SU-DHL-6 (cell line): ENCODE data around the gene ACSM6.

Experiments used
- H2AFZ ChIP-seq: fragments of 200-600 bp; sonication (generic); 2 replicates; pipeline ENCODE4 v1.6.1; 2014; ENCODE audit warnings: low read depth, mild to moderate bottlenecking, moderate library complexity, mixed read lengths, antibody characterized with exemption, low read length; ENCODE audit not compliant: severe bottlenecking
- H3F3A ChIP-seq: fragments of 200-600 bp; shearing (Covaris generic); 2 replicates; pipeline ENCODE4 v1.6.0; 2016; ENCODE audit warnings: antibody characterized with exemption, mild to moderate bottlenecking; ENCODE audit not compliant: insufficient read depth
- H3K27ac ChIP-seq: fragments of 200-600 bp; sonication (generic); 2 replicates; pipeline ENCODE4 v1.5.1; 2016; ENCODE audit warnings: low read depth, mild to moderate bottlenecking, low read length, moderate library complexity, mixed read lengths
- H3K27me3 ChIP-seq: fragments of 200-600 bp; sonication (generic), shearing (Covaris generic); 2 replicates; pipeline ENCODE4 v1.6.0; 2014; ENCODE audit warnings: mild to moderate bottlenecking, low read length
- H3K36me3 ChIP-seq: fragments of 200-600 bp; sonication (generic); 2 replicates; pipeline ENCODE4 v1.6.1; 2014; ENCODE audit warnings: mild to moderate bottlenecking, low read length, mixed read lengths
- H3K4me2 ChIP-seq: fragments of 300-600, 200-600 bp; shearing (Covaris generic), sonication (generic); 2 replicates; pipeline ENCODE4 v1.6.0; 2014; ENCODE audit warnings: low read length, low read depth, mild to moderate bottlenecking; ENCODE audit not compliant: poor library complexity, severe bottlenecking
- H3K4me3 ChIP-seq: fragments of 200-600 bp; sonication (generic); 2 replicates; pipeline ENCODE4 v1.5.1; 2014; ENCODE audit warnings: antibody characterized with exemption, low read length, mild to moderate bottlenecking, mixed read lengths; ENCODE audit not compliant: insufficient read depth, poor library complexity, severe bottlenecking
- H3K79me2 ChIP-seq: fragments of 200-600 bp; sonication (generic); 2 replicates; pipeline ENCODE4 v1.6.1; 2014; ENCODE audit warnings: mild to moderate bottlenecking, low read length, moderate library complexity; ENCODE audit not compliant: insufficient read depth
- H3K9ac ChIP-seq: fragments of 200-600 bp; sonication (generic); 2 replicates; pipeline ENCODE4 v1.7.0; 2014; ENCODE audit warnings: mild to moderate bottlenecking, low read length
- H3K9me2 ChIP-seq: fragments of 200-600 bp; sonication (generic); replicated peaks from 2 replicates; pipeline ENCODE4 v1.6.1; 2014; ENCODE audit warnings: low read length; ENCODE audit not compliant: insufficient read depth
- H3K9me3 ChIP-seq: fragments of 200-600 bp; sonication (generic); 2 replicates; pipeline ENCODE4 v1.6.1; 2014; ENCODE audit warnings: low read length, mixed read lengths; ENCODE audit not compliant: insufficient read depth
- H4K20me1 ChIP-seq: fragments of 200-600 bp; sonication (generic); 2 replicates; pipeline ENCODE4 v1.6.1; 2014; ENCODE audit warnings: low read depth, mild to moderate bottlenecking, antibody characterized with exemption, low read length, moderate library complexity, mixed read lengths
- EZH2phosphoT487 ChIP-seq: fragments of 200-600 bp; sonication (generic), shearing (Covaris generic); conservative IDR thresholded peaks from 2 replicates; pipeline ENCODE4 v1.6.1; 2018; ENCODE audit warnings: mild to moderate bottlenecking, antibody characterized with exemption, low read length, moderate library complexity, mixed read lengths
- TF ChIP-seq, protein P1 (sequence below): fragments of 200-600 bp; sonication (generic); IDR thresholded peaks from one replicate; pipeline ENCODE4 v1.5.1; 2017; ENCODE audit warnings: antibody characterized with exemption, mild to moderate bottlenecking, low read length, moderate library complexity; ENCODE audit not compliant: insufficient read depth, poor library complexity, severe bottlenecking

Gene ACSM6

DNA sequence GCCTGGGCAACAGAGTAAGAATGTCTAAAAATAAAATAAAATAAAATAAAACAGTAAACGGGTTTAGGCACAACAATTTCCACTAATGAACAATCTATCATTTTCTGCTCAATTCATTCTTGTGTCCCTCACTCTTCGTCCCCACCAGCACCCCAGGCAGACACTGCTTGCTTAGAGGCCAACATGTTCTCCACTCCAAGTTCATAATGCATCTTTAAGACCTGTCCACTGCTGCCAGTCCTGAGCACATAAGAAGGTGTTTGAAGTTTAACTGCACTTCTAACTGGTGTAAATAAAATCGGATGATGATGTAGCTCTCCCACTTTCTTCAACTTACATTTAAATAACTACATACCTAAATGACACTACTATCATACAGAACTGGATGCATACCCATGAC lies 83.6 kb downstream of the ACSM6 start:
- H3F3A ChIP-seq: no peaks in the 10 kb centered on the region
- no peak overlapping the region for H3K27ac ChIP-seq
- no peak overlapping the region for H3K9ac ChIP-seq

More for the DNA sequence above, 83.6 kb downstream of the ACSM6 start:
- H3K9me3 ChIP-seq: no peaks in the 10 kb centered on the region
- H3K27me3 ChIP-seq: no peaks in the 10 kb centered on the region
- peaks cover 16% of the 10 kb centered on the region for H3K79me2 ChIP-seq
- no peaks in the 10 kb centered on the region for H3K9me2 ChIP-seq
- no peak overlapping the region for H3K4me3 ChIP-seq
- H3K36me3 ChIP-seq: no peaks in the 10 kb centered on the region
- no peak for TF ChIP-seq EZH2phosphoT487
- TF ChIP-seq, protein P1, sequence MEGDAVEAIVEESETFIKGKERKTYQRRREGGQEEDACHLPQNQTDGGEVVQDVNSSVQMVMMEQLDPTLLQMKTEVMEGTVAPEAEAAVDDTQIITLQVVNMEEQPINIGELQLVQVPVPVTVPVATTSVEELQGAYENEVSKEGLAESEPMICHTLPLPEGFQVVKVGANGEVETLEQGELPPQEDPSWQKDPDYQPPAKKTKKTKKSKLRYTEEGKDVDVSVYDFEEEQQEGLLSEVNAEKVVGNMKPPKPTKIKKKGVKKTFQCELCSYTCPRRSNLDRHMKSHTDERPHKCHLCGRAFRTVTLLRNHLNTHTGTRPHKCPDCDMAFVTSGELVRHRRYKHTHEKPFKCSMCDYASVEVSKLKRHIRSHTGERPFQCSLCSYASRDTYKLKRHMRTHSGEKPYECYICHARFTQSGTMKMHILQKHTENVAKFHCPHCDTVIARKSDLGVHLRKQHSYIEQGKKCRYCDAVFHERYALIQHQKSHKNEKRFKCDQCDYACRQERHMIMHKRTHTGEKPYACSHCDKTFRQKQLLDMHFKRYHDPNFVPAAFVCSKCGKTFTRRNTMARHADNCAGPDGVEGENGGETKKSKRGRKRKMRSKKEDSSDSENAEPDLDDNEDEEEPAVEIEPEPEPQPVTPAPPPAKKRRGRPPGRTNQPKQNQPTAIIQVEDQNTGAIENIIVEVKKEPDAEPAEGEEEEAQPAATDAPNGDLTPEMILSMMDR: no peak
- H2AFZ ChIP-seq: no peak overlapping the region
- 0 out of 2 replicates have a peak, but pooled peaks cover 4% of the 10 kb centered on the region for H4K20me1 ChIP-seq
- H3K4me2 ChIP-seq: no peak overlapping the region
